Tibial nerve (tissue), 4 donors: ENCODE measurements around the gene MMP27. TPM values are rescaled to one million over a fixed set of nuclear protein-coding genes. Genes with fewer than 3 reads are reported as not detected.
A peak's percentile ranks its signal among the peaks of the same experiment; 100 is the strongest.
"Not testable (repeated sequence)": the region's sequence is repeated elsewhere in the genome, so short reads cannot be mapped to it uniquely, and the experiment has no call there.

Source experiments
- DNase-seq, 2 donors: peaks; one replicate each; pipeline ENCODE4 v3.0.0-alpha.2; 2019; ENCODE audit warnings: low spot score in 2 of 2
- H3K27ac ChIP-seq, 4 donors: fragments of 200-600 bp; sonication (generic) in 3 of 4; one replicate each; pipeline ENCODE4 v1.5.1; 2017 to 2019; ENCODE audit warnings: mild to moderate bottlenecking in 1 of 4
- H3K27me3 ChIP-seq, 2 donors: fragments of 200-600 bp; sonication (generic) in 1 of 2; one replicate each; pipeline versions ENCODE4 v1.5.1 to v1.6.0; 2017 to 2019
- H3K36me3 ChIP-seq, 3 donors: fragments of 200-600 bp; sonication (generic); one replicate each; pipeline ENCODE4 v1.5.1; 2018 to 2019
- H3K4me1 ChIP-seq, 4 donors: fragments of 200-600 bp; sonication (generic) in 3 of 4; one replicate each; pipeline ENCODE4 v1.5.1; 2017 to 2019
- H3K4me3 ChIP-seq, 4 donors: fragments of 200-600 bp; sonication (generic) in 3 of 4; one replicate each; pipeline ENCODE4 v1.5.1; 2017 to 2019; ENCODE audit warnings: mild to moderate bottlenecking in 1 of 4, moderate library complexity in 1 of 4
- H3K9me3 ChIP-seq, 4 donors: fragments of 200-600 bp; sonication (generic) in 3 of 4; one replicate each; pipeline ENCODE4 v1.5.1; 2017 to 2019
- EP300 ChIP-seq, 2 donors: sonication (generic); formaldehyde crosslinking; IDR thresholded peaks; one replicate each; pipeline ENCODE4 v1.6.1; 2017; ENCODE audit warnings: antibody characterized with exemption in 2 of 2, mild to moderate bottlenecking in 1 of 2
- POLR2A ChIP-seq, 2 donors: fragments of 450-650 bp; IDR thresholded peaks; one replicate each; pipeline ENCODE4 v1.6.1; 2017; ENCODE audit warnings: antibody characterized with exemption in 2 of 2, mild to moderate bottlenecking in 2 of 2, moderate library complexity in 2 of 2
- WGBS, 2 donors: methylation state at CpG; one replicate each; pipeline ENCODE4 v1.1.5; 2018; 5-methylcytosine and 5-hydroxymethylcytosine counted together
- total RNA-seq, 4 donors: library from RNA; depleted of rRNA; stranded (reverse); fragments of >200 nt; gene quantifications; one replicate each; pipeline ENCODE4 v1.1.0, GENCODE V29; 2016
- TF ChIP-seq, protein P1 (sequence below), 5 experiments: fragments of 200-600 bp in 3 of 5; fragments of 450-650 bp in 2 of 5; sonication (generic) in 3 of 5; IDR thresholded peaks; one replicate each; pipeline ENCODE4 v1.5.1; 2016 to 2019; ENCODE audit warnings: antibody characterized with exemption in 5 of 5, mild to moderate bottlenecking in 3 of 5, moderate library complexity in 2 of 5

Gene MMP27
- total RNA-seq, 4 donors from 2014 or later = 0.78 TPM; not detected in 3

- Histone ChIP-seq H3K9me3 (no peaks in the 10 kb centered on the region), H3K4me3 (no peak overlapping the region), H3K4me1 (no peaks in the 10 kb centered on the region), H3K27me3 (no peaks in the 10 kb centered on the region), H3K27ac (no peak overlapping the region), H3K36me3 (no peaks in the 10 kb centered on the region)
- DNase-seq = no peak
- TF ChIP-seq EP300 (IDR thresholded peaks at IDR 0.05) (no peak), POLR2A (IDR thresholded peaks at IDR 0.05) (no peak)
- TF ChIP-seq, protein P1, sequence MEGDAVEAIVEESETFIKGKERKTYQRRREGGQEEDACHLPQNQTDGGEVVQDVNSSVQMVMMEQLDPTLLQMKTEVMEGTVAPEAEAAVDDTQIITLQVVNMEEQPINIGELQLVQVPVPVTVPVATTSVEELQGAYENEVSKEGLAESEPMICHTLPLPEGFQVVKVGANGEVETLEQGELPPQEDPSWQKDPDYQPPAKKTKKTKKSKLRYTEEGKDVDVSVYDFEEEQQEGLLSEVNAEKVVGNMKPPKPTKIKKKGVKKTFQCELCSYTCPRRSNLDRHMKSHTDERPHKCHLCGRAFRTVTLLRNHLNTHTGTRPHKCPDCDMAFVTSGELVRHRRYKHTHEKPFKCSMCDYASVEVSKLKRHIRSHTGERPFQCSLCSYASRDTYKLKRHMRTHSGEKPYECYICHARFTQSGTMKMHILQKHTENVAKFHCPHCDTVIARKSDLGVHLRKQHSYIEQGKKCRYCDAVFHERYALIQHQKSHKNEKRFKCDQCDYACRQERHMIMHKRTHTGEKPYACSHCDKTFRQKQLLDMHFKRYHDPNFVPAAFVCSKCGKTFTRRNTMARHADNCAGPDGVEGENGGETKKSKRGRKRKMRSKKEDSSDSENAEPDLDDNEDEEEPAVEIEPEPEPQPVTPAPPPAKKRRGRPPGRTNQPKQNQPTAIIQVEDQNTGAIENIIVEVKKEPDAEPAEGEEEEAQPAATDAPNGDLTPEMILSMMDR (IDR thresholded peaks at IDR 0.05) = no peak
Measured at GRCh38 chr11:102734650-102735049, 29.1 kb upstream of the MMP27 start.

DNA sequence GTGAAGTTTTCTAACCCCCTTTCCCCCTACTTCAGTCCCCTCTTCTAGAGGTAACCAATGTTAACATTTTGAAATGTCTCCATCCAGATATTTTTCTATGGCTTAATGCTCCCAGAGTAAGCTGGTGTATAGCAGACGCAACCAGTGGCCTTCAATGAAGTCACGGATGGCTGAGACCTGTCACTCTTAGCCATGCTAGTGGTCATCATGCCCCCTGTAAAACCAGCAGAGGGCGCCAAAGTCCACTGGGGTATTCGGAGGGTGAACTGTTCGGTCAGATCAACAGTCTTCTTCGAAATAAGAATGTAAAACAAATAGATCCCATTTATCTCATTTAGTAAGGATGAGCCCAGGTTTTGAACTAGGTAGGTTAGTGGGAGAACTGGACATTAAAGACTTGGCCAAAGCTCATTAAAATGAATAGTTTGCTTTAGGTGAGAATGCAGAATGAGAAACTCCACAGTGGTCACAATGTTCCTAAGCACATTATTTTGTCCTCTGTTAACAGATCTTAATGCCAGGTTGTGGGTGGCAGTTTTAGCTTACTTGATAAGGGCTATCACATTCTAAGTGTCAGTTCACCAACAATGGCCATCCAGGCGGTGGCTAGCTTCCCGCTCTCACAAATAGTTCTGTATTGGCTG is 27.8 kb upstream of the MMP27 start:
- no peak for TF ChIP-seq POLR2A (IDR thresholded peaks at IDR 0.05)
- TF ChIP-seq, protein P1 (IDR thresholded peaks at IDR 0.05) = peak in 3 of 5 experiments; percentile 22 to 33 (median 23)
- no peaks in the 10 kb centered on the region for H3K36me3 ChIP-seq
- H3K27me3 ChIP-seq = no peaks in the 10 kb centered on the region
- 58 to 59% methylated on average over 8 of the region's 8 CpGs for WGBS, 2 donors
- no peak overlapping the region for H3K27ac ChIP-seq
- H3K9me3 ChIP-seq = no peaks in the 10 kb centered on the region
- no peak overlapping the region for H3K4me3 ChIP-seq
- peak; percentile 14 to 35 for DNase-seq
- H3K4me1 ChIP-seq = no peaks in the 10 kb centered on the region

DNA sequence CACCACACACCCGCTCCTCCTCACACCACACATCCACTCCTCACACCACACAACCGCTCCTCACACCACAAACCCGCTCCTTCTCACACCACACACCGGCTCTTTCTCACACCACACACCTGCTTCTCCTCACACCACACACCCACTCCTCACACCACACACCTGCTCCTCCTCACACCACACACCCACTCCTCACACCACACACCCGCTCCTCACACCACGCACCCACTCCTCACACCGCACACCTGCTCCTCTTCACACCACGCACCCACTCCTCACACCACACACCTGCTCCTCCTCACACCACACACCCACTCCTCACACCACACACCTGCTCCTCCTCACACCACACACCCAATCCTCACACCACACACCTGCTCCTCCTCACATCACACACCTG is 25.4 kb upstream of the MMP27 start:
- H3K27me3 ChIP-seq, H3K4me1 ChIP-seq, H3K27ac ChIP-seq, DNase-seq, H3K36me3 ChIP-seq, H3K4me3 ChIP-seq, H3K9me3 ChIP-seq: not testable (repeated sequence)
- WGBS, 2 donors = 38 to 60% methylated on average over 5 to 8 of the region's 8 CpGs

- TF ChIP-seq, protein P1 (IDR thresholded peaks at IDR 0.05) = no peak
- TF ChIP-seq EP300 (IDR thresholded peaks at IDR 0.05) = no peak
- TF ChIP-seq POLR2A (IDR thresholded peaks at IDR 0.05) = no peak
- DNase-seq = no peak
- no peak overlapping the region for H3K27ac ChIP-seq
- H3K4me3 ChIP-seq = no peak overlapping the region
- no peaks in the 10 kb centered on the region for H3K27me3 ChIP-seq
- no peaks in the 10 kb centered on the region for H3K4me1 ChIP-seq
- no peaks in the 10 kb centered on the region for H3K36me3 ChIP-seq
- H3K9me3 ChIP-seq = no peaks in the 10 kb centered on the region
- WGBS, 2 donors = 56 to 62% methylated on average over 9 of the region's 9 CpGs
Measured at GRCh38 chr11:102729849-102730815, 24.6 kb upstream of the MMP27 start.

DNA sequence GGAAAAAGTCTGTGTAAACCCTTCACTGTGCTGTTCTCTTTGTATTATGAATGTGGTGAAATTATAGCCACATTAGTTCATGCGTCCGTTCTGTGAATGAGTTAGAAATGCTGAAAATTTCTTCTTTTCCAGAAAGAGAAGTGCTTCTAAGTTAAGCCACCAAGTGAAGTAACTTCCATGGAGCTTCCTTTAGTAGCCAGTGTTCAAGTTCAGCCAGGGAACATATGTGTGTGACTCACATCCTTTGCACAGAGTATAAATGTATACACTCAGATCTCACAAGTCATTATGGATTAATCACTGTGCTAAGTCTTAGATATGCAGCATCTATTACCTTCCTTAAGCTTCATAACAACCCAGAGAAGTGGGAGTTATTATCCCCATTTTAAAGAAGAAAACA is 22.3 kb upstream of the MMP27 start:
- Histone ChIP-seq H3K27ac (no peak overlapping the region), H3K4me3 (no peak overlapping the region), H3K36me3 (no peaks in the 10 kb centered on the region), H3K4me1 (no peaks in the 10 kb centered on the region), H3K9me3 (peaks cover 0 to 3% (median 0%) of the 10 kb centered on the region in 4 donors), H3K27me3 (no peaks in the 10 kb centered on the region)
- DNase-seq = no peak
- 63 to 81% methylated on average over 2 of the region's 2 CpGs for WGBS, 2 donors
- TF ChIP-seq EP300 (IDR thresholded peaks at IDR 0.05) = peak in 1 of 2 donors; percentile 35
- TF ChIP-seq, protein P1 (IDR thresholded peaks at IDR 0.05) = no peak
- no peak for TF ChIP-seq POLR2A (IDR thresholded peaks at IDR 0.05)
